A549 (cell line): ENCODE measurements around the gene FBXL20.

Experiments used
- KDM5A ChIP-seq: fragments of 200-600 bp; sonication (generic); IDR thresholded peaks from 2 replicates; pipeline ENCODE4 v1.6.1; 2016; ENCODE audit warnings: antibody characterized with exemption, mild to moderate bottlenecking
- TF ChIP-seq, protein P1 (sequence below): fragments of 150-350 bp; IDR thresholded peaks from 2 replicates; pipeline ENCODE4 v1.6.1; 2014; ENCODE audit warnings: low read depth, mild to moderate bottlenecking, low read length
- TF ChIP-seq, protein P2 (sequence below): IDR thresholded peaks from 2 replicates; pipeline ENCODE4 v1.6.1; 2012

DNA sequence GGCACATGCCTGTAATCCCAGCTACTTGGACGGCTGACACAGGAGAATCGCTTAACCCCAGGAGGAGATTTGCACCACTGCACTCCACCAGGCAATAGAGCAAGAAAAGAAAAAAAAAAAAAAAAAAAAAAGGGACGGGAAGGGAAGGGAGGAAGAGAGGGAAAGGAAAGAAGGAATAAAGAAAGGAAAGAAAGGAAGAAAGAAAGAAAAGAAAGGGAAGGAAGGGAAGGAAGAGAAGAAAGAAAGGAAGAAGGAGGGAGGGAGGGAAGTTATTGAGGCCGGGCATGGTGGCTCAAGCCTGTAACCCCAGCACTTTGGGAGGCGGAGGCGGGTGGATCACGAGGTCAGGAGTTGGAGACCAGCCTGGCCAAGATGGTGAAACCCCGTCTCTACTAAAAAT, 125.3 kb downstream of the FBXL20 start:
- TF ChIP-seq KDM5A: no peak
- TF ChIP-seq, protein P1, sequence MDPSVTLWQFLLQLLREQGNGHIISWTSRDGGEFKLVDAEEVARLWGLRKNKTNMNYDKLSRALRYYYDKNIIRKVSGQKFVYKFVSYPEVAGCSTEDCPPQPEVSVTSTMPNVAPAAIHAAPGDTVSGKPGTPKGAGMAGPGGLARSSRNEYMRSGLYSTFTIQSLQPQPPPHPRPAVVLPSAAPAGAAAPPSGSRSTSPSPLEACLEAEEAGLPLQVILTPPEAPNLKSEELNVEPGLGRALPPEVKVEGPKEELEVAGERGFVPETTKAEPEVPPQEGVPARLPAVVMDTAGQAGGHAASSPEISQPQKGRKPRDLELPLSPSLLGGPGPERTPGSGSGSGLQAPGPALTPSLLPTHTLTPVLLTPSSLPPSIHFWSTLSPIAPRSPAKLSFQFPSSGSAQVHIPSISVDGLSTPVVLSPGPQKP: no peak
- TF ChIP-seq, protein P2, sequence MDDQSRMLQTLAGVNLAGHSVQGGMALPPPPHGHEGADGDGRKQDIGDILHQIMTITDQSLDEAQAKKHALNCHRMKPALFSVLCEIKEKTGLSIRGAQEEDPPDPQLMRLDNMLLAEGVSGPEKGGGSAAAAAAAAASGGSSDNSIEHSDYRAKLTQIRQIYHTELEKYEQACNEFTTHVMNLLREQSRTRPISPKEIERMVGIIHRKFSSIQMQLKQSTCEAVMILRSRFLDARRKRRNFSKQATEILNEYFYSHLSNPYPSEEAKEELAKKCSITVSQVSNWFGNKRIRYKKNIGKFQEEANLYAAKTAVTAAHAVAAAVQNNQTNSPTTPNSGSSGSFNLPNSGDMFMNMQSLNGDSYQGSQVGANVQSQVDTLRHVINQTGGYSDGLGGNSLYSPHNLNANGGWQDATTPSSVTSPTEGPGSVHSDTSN: no peak
